Measurements from ENCODE around the gene VGLL4.

- TF ChIP-seq SUZ12 (IDR thresholded peaks at IDR 0.05) (no peak), ARNT (IDR thresholded peaks at IDR 0.05) (no peak)
Observed at GRCh38 chr3:11570251-11570650, 73.5 kb downstream of the VGLL4 start.
